NCI-H345 treated with DMSO at 0.1 percent for 48 hours (cell line): ENCODE measurements around the gene NFKBIB.

Experiments
- DNase-seq: peaks from one replicate; lab custom pipeline; 2025; ENCODE audit not compliant: unreplicated experiment; lab: John Stamatoyannopoulos, UW

Gene NFKBIB

GRCh38 chr19:38952395-38953165 is 52.8 kb downstream of the NFKBIB start:
- DNase-seq = peak; percentile 57

DNA sequence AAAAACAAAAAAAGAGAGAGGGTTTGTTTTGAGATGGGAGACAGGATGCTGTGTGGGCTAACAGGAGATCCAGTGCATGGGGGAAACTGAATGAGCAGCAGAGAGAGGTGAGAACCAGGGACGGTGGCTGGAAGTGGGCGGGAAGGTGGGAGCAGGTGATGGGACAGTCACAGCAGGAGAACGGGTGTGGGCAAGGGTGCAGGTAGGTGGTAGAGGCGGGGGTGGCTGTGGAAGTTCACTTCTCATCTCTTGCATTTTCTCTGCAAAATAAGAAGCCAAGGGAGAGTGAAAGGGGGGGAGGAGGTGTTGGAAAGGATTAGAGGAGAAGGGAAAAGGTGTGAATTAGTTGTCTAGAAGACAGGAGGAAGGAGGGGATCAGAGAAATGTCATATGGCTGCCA is 53.9 kb downstream of the NFKBIB start:
- DNase-seq = no peak

DNA sequence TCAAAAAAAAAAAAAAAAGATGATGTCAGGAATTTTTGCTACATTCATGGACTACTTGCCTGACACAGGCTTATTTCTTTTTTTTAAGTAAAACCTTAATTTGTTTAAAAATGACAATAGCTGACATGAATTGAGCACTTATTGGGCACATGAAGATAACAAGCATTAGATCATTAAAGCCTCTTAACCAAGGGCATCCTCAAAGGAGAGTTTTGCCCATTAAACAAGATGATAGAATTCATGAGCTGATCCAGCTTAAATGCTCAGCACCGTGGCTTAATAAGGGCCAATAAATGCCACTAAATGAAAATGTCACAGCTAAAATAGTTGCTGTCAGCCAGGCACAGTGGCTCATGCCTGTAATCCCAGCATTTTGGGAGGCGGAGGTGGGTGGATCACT is 56.5 kb downstream of the NFKBIB start:
- DNase-seq = no peak

DNA sequence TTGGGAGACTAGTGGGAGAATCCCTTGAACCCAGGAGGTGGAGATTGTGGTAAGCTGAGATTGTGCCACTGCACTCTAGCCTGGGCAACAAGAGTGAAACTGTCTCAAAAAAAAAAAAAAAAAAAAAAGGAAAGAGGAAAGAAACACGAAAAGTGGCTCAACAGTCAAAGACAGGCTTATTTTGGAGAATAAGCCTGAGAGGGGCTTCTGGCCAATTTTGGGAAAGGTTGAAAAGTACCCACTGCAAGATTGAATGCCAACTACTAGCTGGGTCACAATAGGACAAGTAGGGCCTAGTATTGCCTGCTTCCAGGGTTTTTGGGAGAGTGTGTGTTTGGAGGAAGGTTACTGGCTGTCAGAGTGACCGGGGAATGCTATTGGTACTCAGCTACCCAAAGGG is 58.5 kb downstream of the NFKBIB start:
- DNase-seq = no peak
